Measurements from ENCODE around the gene ZNF710. TPM values are rescaled to one million over a fixed set of nuclear protein-coding genes. Genes with fewer than 3 reads are reported as not detected.

ZNF710 gene
- total and polyA plus RNA-seq, 2 of the 4 experiments (the other 2 are of a cell fraction) = 7.6 to 8.2 TPM

DNA sequence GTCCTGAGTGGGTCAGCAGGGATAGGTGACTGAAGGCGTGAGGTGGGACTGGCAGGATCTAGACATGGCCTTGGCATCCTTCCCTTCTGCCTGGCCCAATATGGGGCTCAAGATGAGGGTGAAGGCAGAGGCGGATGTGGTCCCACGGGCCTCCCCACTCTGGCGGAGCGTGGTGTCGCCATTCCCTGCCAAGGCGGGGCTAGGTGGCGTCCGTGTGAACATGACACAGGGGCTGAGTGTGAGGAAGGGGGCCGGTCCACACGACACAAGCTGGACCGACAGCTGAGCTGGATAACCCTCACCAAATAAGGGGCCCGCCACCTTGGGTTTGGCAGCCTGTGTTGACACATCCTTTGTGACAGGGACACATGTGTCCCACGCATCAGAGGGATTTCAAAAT, 43.1 kb downstream of the ZNF710 start:
- CTCF ChIA-PET = no interaction called here
- WGBS, 2 experiments (ENCODE audit: extremely low coverage in 2 of 2, insufficient read length in 1 of 2) = 83% methylated on average over 1 of the region's 14 CpGs; no CpG with 5 or more reads in 1 of the 2 experiments
- H4K8ac ChIP-seq (ENCODE audit: low read depth in 2 of 2, low read length in 2 of 2) = no peak overlapping the region
- no peak overlapping the region for H4K91ac ChIP-seq (ENCODE audit: insufficient read depth, low read depth, low read length)
- H3K36me3 ChIP-seq (ENCODE audit: control insufficient read depth, insufficient read depth, low read length) = no peaks in the 10 kb centered on the region
- DNase-seq = no peak
- peaks cover 13 to 63% of the 10 kb centered on the region in 2 experiments; a peak in 3 of 4 replicates for H3K79me1 ChIP-seq (ENCODE audit: low read depth in 1 of 2, low read length in 2 of 2)
- H2BK20ac ChIP-seq (ENCODE audit: low read depth, low read length) = no peak overlapping the region
- no peak for ATAC-seq (ENCODE audit: low read depth)
- no peaks in the 10 kb centered on the region for H3K27me3 ChIP-seq (ENCODE audit: control insufficient read depth, insufficient read depth, low read length)
- H3K9me1 ChIP-seq (ENCODE audit: insufficient read depth, low read length) = peaks cover 15% of the 10 kb centered on the region; the same call in 1 of the 2 replicates
- H4K20me1 ChIP-seq (ENCODE audit: insufficient read depth, low read length) = peaks cover 22% of the 10 kb centered on the region
- no peak overlapping the region for H3K23ac ChIP-seq (ENCODE audit: low read depth, low read length)
- no peak overlapping the region for H3K4me3 ChIP-seq (ENCODE audit: insufficient read depth, low read depth, low read length)
- dilution Hi-C loops (cut with HindIII; ENCODE audit: low sequenced_read_pairs, unreplicated experiment) (no loop called here), intact Hi-C loops (cut with micrococcal nuclease) (no loop called here), in situ Hi-C loops (cut with MboI; ENCODE audit: low sequenced_read_pairs) (no loop called here)
- TF ChIP-seq RAD21 (IDR thresholded peaks at IDR 0.05; ENCODE audit: low read length) (no peak), CEBPB (IDR thresholded peaks at IDR 0.05; ENCODE audit: low read depth, low read length) (no peak), USF2 (IDR thresholded peaks at IDR 0.05; ENCODE audit: low read depth, low read length) (no peak), BHLHE40 (IDR thresholded peaks at IDR 0.05; ENCODE audit: low read depth, low read length) (no peak), NFE2L2 (IDR thresholded peaks at IDR 0.05; ENCODE audit: low read depth, low read length) (no peak), RFX5 (IDR thresholded peaks at IDR 0.05; ENCODE audit: low read depth, low read length) (no peak), MXI1 (IDR thresholded peaks at IDR 0.05; ENCODE audit: borderline replicate concordance, low read depth, low read length) (no peak), FOS (IDR thresholded peaks at IDR 0.05; ENCODE audit: low read depth, low read length) (no peak), MAZ (IDR thresholded peaks at IDR 0.05; ENCODE audit: borderline replicate concordance, low read depth, low read length) (no peak), CHD1 (IDR thresholded peaks at IDR 0.05; ENCODE audit: low read depth, low read length) (no peak)
- TF ChIP-seq, protein P1, sequence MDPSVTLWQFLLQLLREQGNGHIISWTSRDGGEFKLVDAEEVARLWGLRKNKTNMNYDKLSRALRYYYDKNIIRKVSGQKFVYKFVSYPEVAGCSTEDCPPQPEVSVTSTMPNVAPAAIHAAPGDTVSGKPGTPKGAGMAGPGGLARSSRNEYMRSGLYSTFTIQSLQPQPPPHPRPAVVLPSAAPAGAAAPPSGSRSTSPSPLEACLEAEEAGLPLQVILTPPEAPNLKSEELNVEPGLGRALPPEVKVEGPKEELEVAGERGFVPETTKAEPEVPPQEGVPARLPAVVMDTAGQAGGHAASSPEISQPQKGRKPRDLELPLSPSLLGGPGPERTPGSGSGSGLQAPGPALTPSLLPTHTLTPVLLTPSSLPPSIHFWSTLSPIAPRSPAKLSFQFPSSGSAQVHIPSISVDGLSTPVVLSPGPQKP (IDR thresholded peaks at IDR 0.05; ENCODE audit: borderline replicate concordance, low read depth, low read length) = no peak
- TF ChIP-seq, protein P2, sequence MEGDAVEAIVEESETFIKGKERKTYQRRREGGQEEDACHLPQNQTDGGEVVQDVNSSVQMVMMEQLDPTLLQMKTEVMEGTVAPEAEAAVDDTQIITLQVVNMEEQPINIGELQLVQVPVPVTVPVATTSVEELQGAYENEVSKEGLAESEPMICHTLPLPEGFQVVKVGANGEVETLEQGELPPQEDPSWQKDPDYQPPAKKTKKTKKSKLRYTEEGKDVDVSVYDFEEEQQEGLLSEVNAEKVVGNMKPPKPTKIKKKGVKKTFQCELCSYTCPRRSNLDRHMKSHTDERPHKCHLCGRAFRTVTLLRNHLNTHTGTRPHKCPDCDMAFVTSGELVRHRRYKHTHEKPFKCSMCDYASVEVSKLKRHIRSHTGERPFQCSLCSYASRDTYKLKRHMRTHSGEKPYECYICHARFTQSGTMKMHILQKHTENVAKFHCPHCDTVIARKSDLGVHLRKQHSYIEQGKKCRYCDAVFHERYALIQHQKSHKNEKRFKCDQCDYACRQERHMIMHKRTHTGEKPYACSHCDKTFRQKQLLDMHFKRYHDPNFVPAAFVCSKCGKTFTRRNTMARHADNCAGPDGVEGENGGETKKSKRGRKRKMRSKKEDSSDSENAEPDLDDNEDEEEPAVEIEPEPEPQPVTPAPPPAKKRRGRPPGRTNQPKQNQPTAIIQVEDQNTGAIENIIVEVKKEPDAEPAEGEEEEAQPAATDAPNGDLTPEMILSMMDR (conservative IDR thresholded peaks at IDR 0.05; ENCODE audit: low read depth, low read length) = no peak
- H3K27ac ChIP-seq (ENCODE audit: insufficient read depth, low read length) = no peak overlapping the region
- H3K4me1 ChIP-seq (ENCODE audit: control insufficient read depth, insufficient read depth, low read length) = peaks cover 6% of the 10 kb centered on the region
- BruUV-seq (replicated peaks) = no TSS peak
- H2AK9ac ChIP-seq (replicated peaks; ENCODE audit: low read depth, low read length, poor library complexity) = no peak overlapping the region
- H2BK120ac ChIP-seq (ENCODE audit: low read depth, low read length) = no peak overlapping the region
- H3K9ac ChIP-seq (ENCODE audit: low read depth, low read length) = no peak overlapping the region
- H3K9me3 ChIP-seq (ENCODE audit: control insufficient read depth, insufficient read depth, low read length) = no peaks in the 10 kb centered on the region
- H3K18ac ChIP-seq (ENCODE audit: low read depth, low read length) = no peak overlapping the region
- peak overlapping the region; percentile 15 for H2AFZ ChIP-seq (replicated peaks; ENCODE audit: low read length, poor library complexity)
- no peak overlapping the region for H3K4me2 ChIP-seq (ENCODE audit: low read depth, low read length)
- POLR2A ChIA-PET (ENCODE audit: unreplicated experiment) = no interaction called here
- H4K5ac ChIP-seq (ENCODE audit: low read depth, low read length) = no peak overlapping the region
- H3K4ac ChIP-seq (ENCODE audit: low read depth, low read length) = no peak overlapping the region
- no peak overlapping the region for H3K56ac ChIP-seq (ENCODE audit: extremely low read depth, insufficient read depth, low read length)
- H3K14ac ChIP-seq (replicated peaks; ENCODE audit: low read depth, low read length) = no peak overlapping the region
- H2BK5ac ChIP-seq (ENCODE audit: low read depth, low read length, poor library complexity, severe bottlenecking) = no peak overlapping the region
- no peak overlapping the region for H2AK5ac ChIP-seq (ENCODE audit: low read depth, low read length)
- no peak overlapping the region for H2BK15ac ChIP-seq (ENCODE audit: low read depth, low read length)
